ENCODE results near the gene METRN. TPM values are rescaled to one million over a fixed set of nuclear protein-coding genes. Genes with fewer than 3 reads are reported as not detected.

METRN gene
- total RNA-seq, 4 donors from 2014 or later = 10.0 to 30.9 (median 15.8) TPM

DNA sequence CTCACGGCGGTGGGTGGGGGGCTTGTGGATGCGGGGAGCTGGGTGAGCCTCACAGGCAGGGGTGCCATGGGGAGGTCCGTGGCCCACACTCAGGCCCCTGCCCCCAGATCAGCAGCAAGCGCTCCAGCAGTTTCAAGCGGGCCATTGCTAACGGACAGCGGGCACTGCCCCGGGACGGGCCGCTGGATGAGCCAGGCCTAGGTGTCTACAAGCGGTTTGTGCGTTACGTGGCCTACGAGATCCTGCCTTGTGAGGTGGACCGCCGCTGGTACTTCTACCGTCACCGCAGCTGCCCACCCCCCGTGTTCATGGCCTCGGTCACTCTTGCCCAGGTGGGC, 38.4 kb upstream of the METRN start:
- H3K9me3 ChIP-seq = no peaks in the 10 kb centered on the region
- WGBS = 79% methylated on average over 9 of the region's 21 CpGs
- H3K4me3 ChIP-seq = no peak overlapping the region
- TF ChIP-seq EP300 (IDR thresholded peaks at IDR 0.05) = no peak
- no peak for TF ChIP-seq POLR2AphosphoS5 (IDR thresholded peaks at IDR 0.05)
- TF ChIP-seq POLR2A (IDR thresholded peaks at IDR 0.05) = no peak
- TF ChIP-seq, protein P1, sequence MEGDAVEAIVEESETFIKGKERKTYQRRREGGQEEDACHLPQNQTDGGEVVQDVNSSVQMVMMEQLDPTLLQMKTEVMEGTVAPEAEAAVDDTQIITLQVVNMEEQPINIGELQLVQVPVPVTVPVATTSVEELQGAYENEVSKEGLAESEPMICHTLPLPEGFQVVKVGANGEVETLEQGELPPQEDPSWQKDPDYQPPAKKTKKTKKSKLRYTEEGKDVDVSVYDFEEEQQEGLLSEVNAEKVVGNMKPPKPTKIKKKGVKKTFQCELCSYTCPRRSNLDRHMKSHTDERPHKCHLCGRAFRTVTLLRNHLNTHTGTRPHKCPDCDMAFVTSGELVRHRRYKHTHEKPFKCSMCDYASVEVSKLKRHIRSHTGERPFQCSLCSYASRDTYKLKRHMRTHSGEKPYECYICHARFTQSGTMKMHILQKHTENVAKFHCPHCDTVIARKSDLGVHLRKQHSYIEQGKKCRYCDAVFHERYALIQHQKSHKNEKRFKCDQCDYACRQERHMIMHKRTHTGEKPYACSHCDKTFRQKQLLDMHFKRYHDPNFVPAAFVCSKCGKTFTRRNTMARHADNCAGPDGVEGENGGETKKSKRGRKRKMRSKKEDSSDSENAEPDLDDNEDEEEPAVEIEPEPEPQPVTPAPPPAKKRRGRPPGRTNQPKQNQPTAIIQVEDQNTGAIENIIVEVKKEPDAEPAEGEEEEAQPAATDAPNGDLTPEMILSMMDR (IDR thresholded peaks at IDR 0.05) = no peak
- no peak overlapping the region for H3K27ac ChIP-seq
- peaks cover 24% of the 10 kb centered on the region for H3K36me3 ChIP-seq
- H3K27me3 ChIP-seq = peaks cover 4% of the 10 kb centered on the region
- peaks cover 63% of the 10 kb centered on the region for H3K4me1 ChIP-seq
- DNase-seq (ENCODE audit: low spot score in 2 of 2) = no peak

DNA sequence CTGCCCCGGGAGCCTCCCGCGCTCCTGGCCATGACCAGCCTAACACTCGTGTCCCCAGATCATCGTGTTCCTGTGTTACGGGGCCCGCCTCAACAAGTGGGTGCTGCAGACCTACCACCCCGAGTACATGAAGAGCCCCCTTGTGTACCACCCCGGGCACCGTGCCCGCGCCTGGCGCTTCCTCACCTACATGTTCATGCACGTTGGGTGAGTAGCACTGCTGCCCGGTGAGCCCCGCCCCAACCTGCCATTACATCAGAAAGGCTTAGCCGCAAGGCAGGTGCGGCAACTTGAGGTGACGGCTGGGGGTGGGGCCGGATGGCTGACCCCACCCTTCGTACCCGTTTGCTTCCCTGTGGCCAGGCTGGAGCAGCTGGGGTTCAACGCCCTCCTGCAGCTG, 38.0 kb upstream of the METRN start:
- H3K4me3 ChIP-seq = no peak overlapping the region
- H3K27me3 ChIP-seq = peaks cover 4% of the 10 kb centered on the region
- H3K4me1 ChIP-seq = peaks cover 67% of the 10 kb centered on the region
- DNase-seq (ENCODE audit: low spot score in 2 of 2) = no peak
- H3K27ac ChIP-seq = no peak overlapping the region
- no peaks in the 10 kb centered on the region for H3K9me3 ChIP-seq
- no CpG with 5 or more reads among the region's 23 CpGs for WGBS
- H3K36me3 ChIP-seq = peaks cover 24% of the 10 kb centered on the region
- TF ChIP-seq EP300 (IDR thresholded peaks at IDR 0.05) (no peak), POLR2AphosphoS5 (IDR thresholded peaks at IDR 0.05) (peak in 2 of 3 donors; percentile 15 to 61), POLR2A (IDR thresholded peaks at IDR 0.05) (no peak)

DNA sequence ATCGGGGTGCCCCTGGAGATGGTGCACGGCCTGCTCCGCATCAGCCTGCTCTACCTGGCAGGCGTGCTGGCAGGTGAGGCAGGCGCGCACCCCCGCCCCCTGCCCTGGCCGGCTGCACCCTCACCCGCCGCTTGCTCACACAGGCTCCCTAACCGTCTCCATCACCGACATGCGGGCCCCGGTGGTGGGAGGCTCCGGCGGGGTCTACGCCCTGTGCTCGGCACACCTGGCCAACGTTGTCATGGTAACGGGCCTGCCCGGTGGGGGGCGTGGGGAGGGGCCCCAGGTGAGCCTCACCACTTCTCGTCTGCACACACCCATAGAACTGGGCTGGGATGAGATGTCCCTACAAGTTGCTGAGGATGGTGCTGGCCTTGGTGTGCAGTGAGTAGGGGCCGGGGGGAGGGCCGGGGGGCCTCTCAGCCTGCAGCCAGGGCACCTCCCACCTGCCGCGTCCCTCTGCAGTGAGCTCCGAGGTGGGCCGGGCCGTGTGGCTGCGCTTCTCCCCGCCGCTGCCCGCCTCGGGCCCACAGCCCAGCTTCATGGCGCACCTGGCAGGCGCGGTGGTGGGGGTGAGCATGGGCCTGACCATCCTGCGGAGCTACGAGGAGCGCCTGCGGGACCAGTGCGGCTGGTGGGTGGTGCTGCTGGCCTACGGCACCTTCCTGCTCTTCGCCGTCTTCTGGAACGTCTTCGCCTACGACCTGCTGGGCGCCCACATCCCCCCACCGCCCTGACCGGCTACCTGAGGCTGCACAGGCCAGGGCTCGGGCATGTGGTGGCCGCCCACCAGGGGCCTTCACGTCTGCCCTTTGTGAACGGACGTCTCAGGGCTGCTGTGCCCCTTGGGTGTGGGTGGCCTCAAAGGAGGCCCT, 37.4 kb upstream of the METRN start:
- Histone ChIP-seq H3K4me3 (peak overlapping the region; percentile 5), H3K27ac (no peak overlapping the region), H3K27me3 (peaks cover 4% of the 10 kb centered on the region), H3K9me3 (no peaks in the 10 kb centered on the region), H3K4me1 (peaks cover 72% of the 10 kb centered on the region), H3K36me3 (peaks cover 24% of the 10 kb centered on the region)
- 77% methylated on average over 8 of the region's 57 CpGs for WGBS
- TF ChIP-seq POLR2AphosphoS5 (IDR thresholded peaks at IDR 0.05) (no peak), POLR2A (IDR thresholded peaks at IDR 0.05) (no peak), EP300 (IDR thresholded peaks at IDR 0.05) (no peak)
- TF ChIP-seq, protein P1 (IDR thresholded peaks at IDR 0.05) = no peak
- no peak for DNase-seq (ENCODE audit: low spot score in 2 of 2)

DNA sequence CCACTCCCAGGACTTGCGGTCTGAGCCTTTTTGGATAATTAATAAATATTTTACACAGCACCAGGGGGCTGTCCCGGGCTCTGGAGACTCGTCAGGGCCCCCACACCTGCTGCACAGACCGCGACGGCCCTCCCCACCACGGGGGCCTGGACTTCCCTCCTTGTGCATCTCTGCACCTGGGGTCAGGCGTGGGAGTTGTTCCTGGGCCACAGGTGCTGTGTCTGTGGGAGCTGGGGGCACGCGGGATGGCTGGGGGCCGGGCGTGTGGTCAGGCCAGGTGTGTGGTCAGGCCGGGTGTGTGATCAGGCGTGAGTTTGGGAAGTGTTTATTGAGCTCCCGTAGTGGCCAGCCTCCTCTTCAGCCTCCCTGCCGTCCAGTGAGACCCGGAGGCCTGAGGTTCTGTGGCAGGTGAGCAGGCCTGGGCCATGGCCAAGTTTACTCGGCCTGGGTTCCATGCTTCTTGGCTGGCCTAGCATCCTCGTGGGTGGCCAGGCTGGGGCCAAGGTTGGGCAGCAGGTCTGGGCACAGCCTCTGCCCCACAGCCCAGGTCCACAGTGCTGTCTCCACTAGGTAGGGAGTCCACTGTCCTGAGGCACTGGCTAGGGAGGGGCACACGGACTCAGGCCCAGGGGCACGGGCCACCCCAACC, 36.6 kb upstream of the METRN start:
- TF ChIP-seq, protein P1 (IDR thresholded peaks at IDR 0.05) = no peak
- TF ChIP-seq EP300 (IDR thresholded peaks at IDR 0.05) (no peak), POLR2A (IDR thresholded peaks at IDR 0.05) (no peak), POLR2AphosphoS5 (IDR thresholded peaks at IDR 0.05) (no peak)
- Histone ChIP-seq H3K9me3 (no peaks in the 10 kb centered on the region), H3K36me3 (peaks cover 22% of the 10 kb centered on the region), H3K27ac (no peak overlapping the region), H3K4me3 (no peak overlapping the region), H3K27me3 (peaks cover 4% of the 10 kb centered on the region), H3K4me1 (peaks cover 80% of the 10 kb centered on the region)
- 74% methylated on average over 14 of the region's 21 CpGs for WGBS
- no peak for DNase-seq (ENCODE audit: low spot score in 2 of 2)

DNA sequence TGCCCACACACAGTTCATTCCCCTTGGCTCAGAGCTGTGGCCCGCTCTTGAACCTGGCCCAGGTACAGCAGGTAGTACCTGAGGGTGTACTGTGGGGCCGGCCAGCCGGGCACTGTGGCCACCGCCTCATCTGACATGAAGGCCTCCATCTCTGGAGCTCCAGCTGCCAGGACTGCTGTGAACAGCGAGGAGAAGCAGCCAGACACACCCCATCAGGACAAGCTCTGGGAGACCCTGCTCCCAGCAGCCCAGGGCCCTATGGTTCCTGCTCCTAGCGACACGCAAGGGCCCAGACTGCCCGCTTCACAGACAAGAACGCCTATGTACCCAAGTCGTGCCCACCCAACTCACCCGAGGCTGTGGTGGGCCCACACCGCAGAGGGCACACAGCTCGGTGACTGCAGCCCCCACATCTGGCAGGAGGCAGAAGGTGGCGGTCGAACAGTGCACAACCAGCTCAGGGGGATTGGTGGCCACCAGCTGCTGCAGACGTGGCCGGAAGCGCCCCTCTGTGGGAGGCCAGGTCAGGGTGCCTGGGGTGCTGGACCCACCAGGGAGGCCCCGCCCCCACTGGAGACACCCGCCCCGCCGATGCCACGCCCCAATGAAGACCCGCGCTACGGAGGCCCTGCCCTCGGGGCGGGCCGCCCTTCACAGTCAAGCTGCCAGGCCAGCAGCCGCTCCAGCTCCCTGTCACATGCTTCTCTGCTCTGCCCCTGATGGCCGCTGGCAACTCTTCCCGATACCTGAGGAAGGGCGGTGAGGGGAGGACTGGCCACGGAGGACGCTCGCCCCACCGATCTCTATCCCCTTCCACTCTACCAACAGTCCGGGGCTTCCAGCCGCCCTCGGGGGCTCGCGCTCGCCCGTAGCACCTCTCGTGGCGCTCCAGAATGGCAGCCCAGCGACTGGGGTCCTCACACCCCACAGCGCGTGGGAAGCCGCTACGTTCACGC, 35.8 kb upstream of the METRN start:
- TF ChIP-seq EP300 (IDR thresholded peaks at IDR 0.05) (no peak), POLR2A (IDR thresholded peaks at IDR 0.05) (no peak), POLR2AphosphoS5 (IDR thresholded peaks at IDR 0.05) (no peak)
- TF ChIP-seq, protein P1 (IDR thresholded peaks at IDR 0.05) = no peak
- Histone ChIP-seq H3K4me1 (peaks cover 86% of the 10 kb centered on the region), H3K27ac (peak overlapping the region; percentile 65), H3K4me3 (peak overlapping the region; percentile 84), H3K9me3 (no peaks in the 10 kb centered on the region), H3K27me3 (peaks cover 4% of the 10 kb centered on the region), H3K36me3 (peaks cover 16% of the 10 kb centered on the region)
- WGBS = no CpG with 5 or more reads among the region's 52 CpGs
- DNase-seq (ENCODE audit: low spot score in 2 of 2) = peak in 1 of 2 donors; percentile 90
